CD14-positive monocyte (primary cell): Measurements from ENCODE around the gene C9orf85. TPM values are rescaled to one million over a fixed set of nuclear protein-coding genes. Genes with fewer than 3 reads are reported as not detected.

Source experiments
- DNase-seq, 3 donors: peaks; one replicate each; pipeline ENCODE4 v3.0.0-alpha.2; 2011 to 2022
- H2AFZ ChIP-seq: 2 replicates; pipeline ENCODE4 v1.6.0; 2012; ENCODE audit warnings: mild to moderate bottlenecking, low read depth, low read length, inconsistent platforms; ENCODE audit not compliant: insufficient read depth, poor library complexity, severe bottlenecking
- H3K27ac ChIP-seq, 2 donors: 1 replicate in 1 of 2; 2 replicates in 1 of 2; pipeline ENCODE4 v1.5.1; 2012 to 2013; ENCODE audit warnings: low read length in 2 of 2, control low read depth in 1 of 2, inconsistent platforms in 1 of 2, low read depth in 1 of 2, mild to moderate bottlenecking in 1 of 2
- H3K27me3 ChIP-seq, 2 donors: one replicate each; pipeline versions ENCODE4 v1.6.0 to v1.6.1; 2011 to 2013; ENCODE audit warnings: low read length in 2 of 2; ENCODE audit not compliant: control insufficient read depth in 2 of 2, insufficient read depth in 2 of 2
- H3K36me3 ChIP-seq, 2 donors: replicated peaks in 1 of 2; 1 replicate in 1 of 2; 2 replicates in 1 of 2; pipeline versions ENCODE4 v1.5.1 to v1.6.1; 2012 to 2013; ENCODE audit warnings: low read length in 2 of 2, control low read depth in 1 of 2, inconsistent platforms in 1 of 2, mild to moderate bottlenecking in 1 of 2; ENCODE audit not compliant: insufficient read depth in 2 of 2, control insufficient read depth in 1 of 2
- H3K4me1 ChIP-seq, 2 donors: 1 replicate in 1 of 2; 2 replicates in 1 of 2; pipeline versions ENCODE4 v1.5.1 to v1.6.1; 2012 to 2013; ENCODE audit warnings: low read length in 2 of 2, control low read depth in 1 of 2, inconsistent platforms in 1 of 2, mild to moderate bottlenecking in 1 of 2, moderate library complexity in 1 of 2; ENCODE audit not compliant: insufficient read depth in 2 of 2, control insufficient read depth in 1 of 2
- H3K4me2 ChIP-seq: replicated peaks from 2 replicates; pipeline ENCODE3; 2012; ENCODE audit warnings: low read length, moderate library complexity, mild to moderate bottlenecking; ENCODE audit not compliant: poor library complexity, severe bottlenecking; ENCODE audit errors: extremely low read depth
- H3K4me3 ChIP-seq, 3 experiments: fragments of 200-600 bp in 1 of 3; sonication (generic) in 1 of 3; replicated peaks in 1 of 3; 1 replicate in 2 of 3; 2 replicates in 1 of 3; pipeline ENCODE4 v1.5.1; 2011 to 2013; ENCODE audit warnings: low read length in 3 of 3, mild to moderate bottlenecking in 3 of 3, control low read depth in 2 of 3, low read depth in 2 of 3, inconsistent platforms in 1 of 3, moderate library complexity in 1 of 3
- H3K79me2 ChIP-seq: 2 replicates; pipeline ENCODE4 v1.6.0; 2012; ENCODE audit warnings: mild to moderate bottlenecking, control low read depth, inconsistent platforms, low read length, moderate library complexity; ENCODE audit not compliant: insufficient read depth
- H3K9ac ChIP-seq: 2 replicates; pipeline ENCODE4 v1.6.0; 2017; ENCODE audit warnings: low read length, mild to moderate bottlenecking; ENCODE audit not compliant: insufficient read depth, poor library complexity, severe bottlenecking
- H3K9me3 ChIP-seq, 2 donors: replicated peaks in 1 of 2; 1 replicate in 1 of 2; 2 replicates in 1 of 2; pipeline versions ENCODE4 v1.5.1 to v1.6.1; 2012 to 2013; ENCODE audit warnings: low read length in 2 of 2, control low read depth in 1 of 2; ENCODE audit not compliant: control insufficient read depth in 1 of 2, insufficient read depth in 1 of 2
- H4K20me1 ChIP-seq: 2 replicates; pipeline ENCODE4 v1.6.0; 2012; ENCODE audit warnings: mild to moderate bottlenecking, low read length, control low read depth, moderate library complexity; ENCODE audit not compliant: insufficient read depth
- H3K27ac Mint-ChIP-seq, 7 donors: one replicate each; pipeline ENCODE4 v1.8.0; 2020; ENCODE audit warnings: mild to moderate bottlenecking in 7 of 7, mixed read lengths in 7 of 7, moderate library complexity in 6 of 7, inconsistent platforms in 2 of 7
- H3K27me3 Mint-ChIP-seq, 3 donors: one replicate each; pipeline ENCODE4 v1.8.0; 2021 to 2022; ENCODE audit warnings: low read depth in 3 of 3, mild to moderate bottlenecking in 3 of 3, mixed read lengths in 3 of 3, moderate library complexity in 3 of 3, inconsistent platforms in 1 of 3
- H3K36me3 Mint-ChIP-seq, 2 donors: one replicate each; pipeline ENCODE4 v1.8.0; 2020; ENCODE audit warnings: mixed read lengths in 2 of 2, inconsistent platforms in 1 of 2, mild to moderate bottlenecking in 1 of 2
- H3K4me1 Mint-ChIP-seq: one replicate; pipeline ENCODE4 v1.8.0; 2020; ENCODE audit warnings: mild to moderate bottlenecking, mixed read lengths
- H3K4me3 Mint-ChIP-seq, 2 donors: one replicate each; pipeline ENCODE4 v1.8.0; 2020; ENCODE audit warnings: mild to moderate bottlenecking in 2 of 2, mixed read lengths in 2 of 2, moderate library complexity in 1 of 2
- H3K9me3 Mint-ChIP-seq, 7 donors: one replicate each; pipeline ENCODE4 v1.8.0; 2020 to 2022; ENCODE audit warnings: mixed read lengths in 7 of 7, mild to moderate bottlenecking in 6 of 7, moderate library complexity in 6 of 7, inconsistent platforms in 2 of 7
- CTCF ChIP-seq: fragments of 200-600 bp; IDR thresholded peaks from one replicate; pipeline ENCODE4 v1.8.0; 2022; ENCODE audit warnings: antibody characterized with exemption, mild to moderate bottlenecking
- WGBS: methylation state at CpG from one replicate; pipeline ENCODE4 v1.1.5; 2013; ENCODE audit warnings: missing lambda C conversion rate; ENCODE audit not compliant: insufficient coverage; 5-methylcytosine and 5-hydroxymethylcytosine counted together
- intact Hi-C, 2 donors: fragments of 100-400 bp; cut with micrococcal nuclease; formaldehyde crosslinking; loops; one replicate each; pipeline versions ENCODE4 v1.15.0 to v1.15.1; 2023
- polyA plus RNA-seq, 3 donors: library from polyadenylated mRNA; depleted of rRNA in 1 of 3; unstranded in 2 of 3; stranded (reverse) in 1 of 3; fragments of 300-500 nt in 2 of 3; fragments of >200 nt in 1 of 3; fragmentation: Illumina TruSeq in 2 of 3; gene quantifications; 1 replicate in 2 of 3; 2 replicates in 1 of 3; pipeline ENCODE4 v1.2.3, GENCODE V29; 2012 to 2021

Gene C9orf85
- polyA plus RNA-seq, 3 donors: 4.5 to 6.4 (median 5.4) TPM

- DNase-seq: no peak
- intact Hi-C loops: no loop called here
- no CpG with 5 or more reads among the region's 1 CpG for WGBS
- no peak overlapping the region for H3K4me2 ChIP-seq
- Mint-ChIP-seq H3K4me3 (no peak overlapping the region), H3K4me1 (no peaks in the 10 kb centered on the region), H3K27me3 (peaks cover 0 to 1% (median 0%) of the 10 kb centered on the region in 3 donors), H3K36me3 (peaks cover 36 to 74% of the 10 kb centered on the region in 2 donors), H3K27ac (no peak overlapping the region), H3K9me3 (peaks cover 21 to 37% (median 29%) of the 10 kb centered on the region in 7 donors)
- no peaks in the 10 kb centered on the region for H3K79me2 ChIP-seq
- H3K36me3 ChIP-seq: peaks cover 2 to 19% of the 10 kb centered on the region in 2 donors
- no peak overlapping the region for H3K27ac ChIP-seq
- H3K9me3 ChIP-seq: peaks cover 7 to 23% of the 10 kb centered on the region in 2 donors
- H2AFZ ChIP-seq: no peak overlapping the region
- no peak overlapping the region for H3K9ac ChIP-seq
- no peak overlapping the region for H3K4me3 ChIP-seq
- no peaks in the 10 kb centered on the region for H3K27me3 ChIP-seq
- no peaks in the 10 kb centered on the region for H4K20me1 ChIP-seq
- no peaks in the 10 kb centered on the region for H3K4me1 ChIP-seq
- TF ChIP-seq CTCF: no peak
These were observed 54.0 kb downstream of the C9orf85 start for GRCh38 chr9:71965403-71965802.

GRCh38 chr9:71966601-71967000 lies 55.2 kb downstream of the C9orf85 start:
- no peak overlapping the region for H2AFZ ChIP-seq
- no peak overlapping the region for H3K4me3 ChIP-seq
- Mint-ChIP-seq H3K9me3 (peaks cover 21 to 37% (median 29%) of the 10 kb centered on the region in 7 donors), H3K4me3 (no peak overlapping the region), H3K27ac (no peak overlapping the region), H3K36me3 (peaks cover 38 to 70% of the 10 kb centered on the region in 2 donors), H3K27me3 (peaks cover 0 to 3% (median 0%) of the 10 kb centered on the region in 3 donors), H3K4me1 (no peaks in the 10 kb centered on the region)
- H3K4me1 ChIP-seq: no peaks in the 10 kb centered on the region
- no peaks in the 10 kb centered on the region for H4K20me1 ChIP-seq
- peaks cover 7 to 23% of the 10 kb centered on the region in 2 donors for H3K9me3 ChIP-seq
- no peak for DNase-seq
- H3K27ac ChIP-seq: no peak overlapping the region
- intact Hi-C loops: no loop called here
- no peak overlapping the region for H3K9ac ChIP-seq
- no peak for TF ChIP-seq CTCF
- peaks cover 4 to 19% of the 10 kb centered on the region in 2 donors for H3K36me3 ChIP-seq
- WGBS: 100% methylated on average over 3 of the region's 5 CpGs
- no peaks in the 10 kb centered on the region for H3K79me2 ChIP-seq
- H3K27me3 ChIP-seq: no peaks in the 10 kb centered on the region
- no peak overlapping the region for H3K4me2 ChIP-seq
